HepG2 (cell line): ENCODE measurements around the gene CTIF. TPM values are rescaled to one million over a fixed set of nuclear protein-coding genes. Genes with fewer than 3 reads are reported as not detected.

Experiments
- ASH2L ChIP-seq: fragments of 300-600, 200-600 bp; sonication (generic); IDR thresholded peaks from 2 replicates; pipeline ENCODE4 v1.7.0; 2017; ENCODE audit warnings: low read depth, mild to moderate bottlenecking, moderate library complexity, mixed read lengths, low read length; ENCODE audit not compliant: insufficient read length
- BRCA1 ChIP-seq: sonication (generic); formaldehyde crosslinking; IDR thresholded peaks from 2 replicates; pipeline ENCODE4 v1.4.0; 2020; ENCODE audit warnings: missing genetic modification reagents
- GLI4 ChIP-seq: sonication (generic); formaldehyde crosslinking; IDR thresholded peaks from 2 replicates; pipeline ENCODE4 v1.5.1; 2020; ENCODE audit warnings: missing genetic modification reagents, mild to moderate bottlenecking, moderate library complexity, borderline replicate concordance
- KDM5B ChIP-seq: sonication (generic); formaldehyde crosslinking; IDR thresholded peaks from 2 replicates; pipeline ENCODE4 v1.4.0; 2020; ENCODE audit warnings: missing genetic modification reagents, mild to moderate bottlenecking, borderline replicate concordance
- KLF6 ChIP-seq: IDR thresholded peaks from 2 replicates; pipeline ENCODE4 v1.8.0; 2016; ENCODE audit warnings: missing biosample characterization, missing genetic modification reagents
- NFATC3 ChIP-seq: sonication (generic); formaldehyde crosslinking; IDR thresholded peaks from 2 replicates; pipeline ENCODE4 v1.5.1; 2020; ENCODE audit warnings: mild to moderate bottlenecking, missing genetic modification reagents
- RFX5 ChIP-seq: IDR thresholded peaks from 2 replicates; pipeline ENCODE4 v1.6.1; 2011; ENCODE audit warnings: low read depth, low read length, improper control_type of control experiment
- SIX1 ChIP-seq: sonication (generic); formaldehyde crosslinking; IDR thresholded peaks from 2 replicates; pipeline ENCODE4 v1.4.0; 2020; ENCODE audit warnings: missing genetic modification reagents, borderline replicate concordance
- SMAD3 ChIP-seq: sonication (generic); formaldehyde crosslinking; IDR thresholded peaks from 2 replicates; pipeline ENCODE4 v1.4.0; 2020; ENCODE audit warnings: missing genetic modification reagents
- ZNF17 ChIP-seq: sonication (generic); formaldehyde crosslinking; IDR thresholded peaks from 2 replicates; pipeline ENCODE4 v1.5.0; 2020; ENCODE audit warnings: mild to moderate bottlenecking, missing genetic modification reagents
- ZNF274 ChIP-seq: sonication (generic); formaldehyde crosslinking; IDR thresholded peaks from 2 replicates; pipeline ENCODE4 v1.5.1; 2020; ENCODE audit warnings: mild to moderate bottlenecking, missing genetic modification reagents
- ZNF546 ChIP-seq: sonication (generic); formaldehyde crosslinking; conservative IDR thresholded peaks from 2 replicates; pipeline ENCODE4 v1.8.1; 2023; ENCODE audit warnings: mild to moderate bottlenecking, missing genetic modification reagents
- ZNF562 ChIP-seq: sonication (generic); formaldehyde crosslinking; IDR thresholded peaks from 2 replicates; pipeline ENCODE4 v1.8.0; 2022; ENCODE audit warnings: missing genetic modification reagents, borderline replicate concordance
- ZNF772 ChIP-seq: sonication (generic); formaldehyde crosslinking; IDR thresholded peaks from 2 replicates; pipeline ENCODE4 v1.5.0; 2020; ENCODE audit warnings: mild to moderate bottlenecking, missing genetic modification reagents
- ZNF777 ChIP-seq: sonication (generic); formaldehyde crosslinking; IDR thresholded peaks from 2 replicates; pipeline ENCODE4 v1.4.0; 2020; ENCODE audit warnings: missing genetic modification reagents
- polyA plus RNA-seq, 8 experiments: library from polyadenylated mRNA; depleted of rRNA in 3 of 8; stranded (reverse) in 7 of 8; unstranded in 1 of 8; fragments of >200 nt; fragmentation: Illumina TruSeq in 4 of 8; extraction: Trizol in 4 of 8; gene quantifications; 2 replicates each; pipeline versions ENCODE4 v1.2.1 to v1.2.3, GENCODE V29; 2011 to 2016; ENCODE audit warnings: low read depth in 4 of 8, missing spikeins in 1 of 8, mixed read lengths in 1 of 8; ENCODE audit not compliant: insufficient read depth in 1 of 8
- total RNA-seq, 5 experiments: library from RNA; depleted of rRNA; stranded (reverse); fragments of >200 nt; fragmentation: Illumina TruSeq; extraction: Trizol; gene quantifications; 2 replicates each; pipeline ENCODE4 v1.2.3, GENCODE V29; 2016; ENCODE audit warnings: low read depth in 1 of 5
- TF ChIP-seq, protein P1 (sequence below): sonication (generic); formaldehyde crosslinking; IDR thresholded peaks from 2 replicates; pipeline ENCODE4 v1.4.0; 2020; ENCODE audit warnings: missing genetic modification reagents
- TF ChIP-seq, protein P2 (sequence below): IDR thresholded peaks from 2 replicates; pipeline ENCODE4 v1.6.1; 2016; ENCODE audit warnings: mild to moderate bottlenecking
- TF ChIP-seq, protein P3 (sequence below): sonication (generic); formaldehyde crosslinking; IDR thresholded peaks from 2 replicates; pipeline ENCODE4 v1.5.0; 2020; ENCODE audit warnings: missing genetic modification reagents
- TF ChIP-seq, protein P4 (sequence below): sonication (generic); formaldehyde crosslinking; IDR thresholded peaks from 2 replicates; pipeline ENCODE4 v1.8.1; 2023; ENCODE audit warnings: missing genetic modification reagents, mild to moderate bottlenecking, borderline replicate concordance
- TF ChIP-seq, protein P5 (sequence below): sonication (generic); formaldehyde crosslinking; IDR thresholded peaks from 2 replicates; pipeline ENCODE4 v1.4.0; 2020; ENCODE audit warnings: missing genetic modification reagents

Gene CTIF
- total and polyA plus RNA-seq, 2 of the 13 experiments (the other 11 are each of a cell fraction or from before 2014, with no cell fraction given): 18.2 to 28.0 TPM

DNA sequence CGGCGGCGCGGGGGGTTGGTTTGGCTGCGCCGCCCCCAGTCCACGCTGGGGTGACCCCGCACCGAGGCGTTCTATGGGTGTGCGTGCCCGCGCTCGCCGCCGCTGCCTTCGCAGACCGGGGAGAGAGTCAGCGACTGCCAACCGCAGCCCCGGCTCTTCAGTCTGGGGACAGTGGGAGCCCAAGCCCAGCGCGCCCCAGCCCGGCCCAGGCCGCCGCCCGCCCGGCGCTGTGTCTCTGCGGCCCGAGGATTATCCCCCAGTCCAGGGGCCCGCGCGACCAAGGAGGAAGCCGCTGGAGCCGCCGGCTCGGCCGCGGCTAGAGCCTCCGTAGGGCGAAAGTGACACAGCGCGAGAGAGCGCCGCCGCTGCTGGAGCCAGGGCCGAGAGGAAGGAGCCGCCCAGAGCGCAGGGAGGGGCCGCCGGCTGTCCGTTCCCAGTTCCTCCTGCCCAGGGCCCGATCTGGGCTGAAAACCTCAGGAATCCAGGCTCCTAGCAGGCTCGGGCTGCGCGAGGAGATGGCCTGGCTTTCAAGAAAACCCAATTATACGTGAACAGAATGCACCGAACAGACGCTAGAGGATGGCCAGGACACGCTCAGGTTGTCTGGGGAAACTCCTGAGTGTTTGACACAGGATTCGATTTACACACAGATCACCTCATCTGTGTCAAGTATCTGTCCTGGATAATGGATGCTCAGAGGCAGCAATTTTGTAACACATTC, 2.4 kb downstream of the CTIF start (continued):
- TF ChIP-seq ZNF17 (no peak), ZNF772 (CRISPR knock-in tag) (0 out of 2 replicates have a peak, but pooled peaks have one; percentile 11), GLI4 (CRISPR knock-in tag) (0 out of 2 replicates have a peak, but pooled peaks have one; percentile 9), ZNF777 (CRISPR knock-in tag) (peak; percentile 70), BRCA1 (CRISPR knock-in tag) (no peak), KLF6 (CRISPR knock-in tag) (no peak), ZNF274 (no peak), RFX5 (no peak), KDM5B (CRISPR knock-in tag) (no peak), ZNF546 (CRISPR knock-in tag) (no peak), SIX1 (CRISPR knock-in tag) (no peak), ZNF562 (no peak), NFATC3 (CRISPR knock-in tag) (no peak), ASH2L (peak; percentile 72), SMAD3 (CRISPR knock-in tag) (no peak)
- TF ChIP-seq, protein P1, sequence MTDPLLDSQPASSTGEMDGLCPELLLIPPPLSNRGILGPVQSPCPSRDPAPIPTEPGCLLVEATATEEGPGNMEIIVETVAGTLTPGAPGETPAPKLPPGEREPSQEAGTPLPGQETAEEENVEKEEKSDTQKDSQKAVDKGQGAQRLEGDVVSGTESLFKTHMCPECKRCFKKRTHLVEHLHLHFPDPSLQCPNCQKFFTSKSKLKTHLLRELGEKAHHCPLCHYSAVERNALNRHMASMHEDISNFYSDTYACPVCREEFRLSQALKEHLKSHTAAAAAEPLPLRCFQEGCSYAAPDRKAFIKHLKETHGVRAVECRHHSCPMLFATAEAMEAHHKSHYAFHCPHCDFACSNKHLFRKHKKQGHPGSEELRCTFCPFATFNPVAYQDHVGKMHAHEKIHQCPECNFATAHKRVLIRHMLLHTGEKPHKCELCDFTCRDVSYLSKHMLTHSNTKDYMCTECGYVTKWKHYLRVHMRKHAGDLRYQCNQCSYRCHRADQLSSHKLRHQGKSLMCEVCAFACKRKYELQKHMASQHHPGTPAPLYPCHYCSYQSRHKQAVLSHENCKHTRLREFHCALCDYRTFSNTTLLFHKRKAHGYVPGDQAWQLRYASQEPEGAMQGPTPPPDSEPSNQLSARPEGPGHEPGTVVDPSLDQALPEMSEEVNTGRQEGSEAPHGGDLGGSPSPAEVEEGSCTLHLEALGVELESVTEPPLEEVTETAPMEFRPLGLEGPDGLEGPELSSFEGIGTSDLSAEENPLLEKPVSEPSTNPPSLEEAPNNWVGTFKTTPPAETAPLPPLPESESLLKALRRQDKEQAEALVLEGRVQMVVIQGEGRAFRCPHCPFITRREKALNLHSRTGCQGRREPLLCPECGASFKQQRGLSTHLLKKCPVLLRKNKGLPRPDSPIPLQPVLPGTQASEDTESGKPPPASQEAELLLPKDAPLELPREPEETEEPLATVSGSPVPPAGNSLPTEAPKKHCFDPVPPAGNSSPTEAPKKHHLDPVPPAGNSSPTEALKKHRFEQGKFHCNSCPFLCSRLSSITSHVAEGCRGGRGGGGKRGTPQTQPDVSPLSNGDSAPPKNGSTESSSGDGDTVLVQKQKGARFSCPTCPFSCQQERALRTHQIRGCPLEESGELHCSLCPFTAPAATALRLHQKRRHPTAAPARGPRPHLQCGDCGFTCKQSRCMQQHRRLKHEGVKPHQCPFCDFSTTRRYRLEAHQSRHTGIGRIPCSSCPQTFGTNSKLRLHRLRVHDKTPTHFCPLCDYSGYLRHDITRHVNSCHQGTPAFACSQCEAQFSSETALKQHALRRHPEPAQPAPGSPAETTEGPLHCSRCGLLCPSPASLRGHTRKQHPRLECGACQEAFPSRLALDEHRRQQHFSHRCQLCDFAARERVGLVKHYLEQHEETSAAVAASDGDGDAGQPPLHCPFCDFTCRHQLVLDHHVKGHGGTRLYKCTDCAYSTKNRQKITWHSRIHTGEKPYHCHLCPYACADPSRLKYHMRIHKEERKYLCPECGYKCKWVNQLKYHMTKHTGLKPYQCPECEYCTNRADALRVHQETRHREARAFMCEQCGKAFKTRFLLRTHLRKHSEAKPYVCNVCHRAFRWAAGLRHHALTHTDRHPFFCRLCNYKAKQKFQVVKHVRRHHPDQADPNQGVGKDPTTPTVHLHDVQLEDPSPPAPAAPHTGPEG: peak; percentile 85; the same call in 1 of the 2 replicates
- TF ChIP-seq, protein P2, sequence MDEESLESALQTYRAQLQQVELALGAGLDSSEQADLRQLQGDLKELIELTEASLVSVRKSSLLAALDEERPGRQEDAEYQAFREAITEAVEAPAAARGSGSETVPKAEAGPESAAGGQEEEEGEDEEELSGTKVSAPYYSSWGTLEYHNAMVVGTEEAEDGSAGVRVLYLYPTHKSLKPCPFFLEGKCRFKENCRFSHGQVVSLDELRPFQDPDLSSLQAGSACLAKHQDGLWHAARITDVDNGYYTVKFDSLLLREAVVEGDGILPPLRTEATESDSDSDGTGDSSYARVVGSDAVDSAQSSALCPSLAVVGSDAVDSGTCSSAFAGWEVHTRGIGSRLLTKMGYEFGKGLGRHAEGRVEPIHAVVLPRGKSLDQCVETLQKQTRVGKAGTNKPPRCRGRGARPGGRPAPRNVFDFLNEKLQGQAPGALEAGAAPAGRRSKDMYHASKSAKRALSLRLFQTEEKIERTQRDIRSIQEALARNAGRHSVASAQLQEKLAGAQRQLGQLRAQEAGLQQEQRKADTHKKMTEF: peak; percentile 82; the same call in 1 of the 2 replicates
- TF ChIP-seq, protein P3, sequence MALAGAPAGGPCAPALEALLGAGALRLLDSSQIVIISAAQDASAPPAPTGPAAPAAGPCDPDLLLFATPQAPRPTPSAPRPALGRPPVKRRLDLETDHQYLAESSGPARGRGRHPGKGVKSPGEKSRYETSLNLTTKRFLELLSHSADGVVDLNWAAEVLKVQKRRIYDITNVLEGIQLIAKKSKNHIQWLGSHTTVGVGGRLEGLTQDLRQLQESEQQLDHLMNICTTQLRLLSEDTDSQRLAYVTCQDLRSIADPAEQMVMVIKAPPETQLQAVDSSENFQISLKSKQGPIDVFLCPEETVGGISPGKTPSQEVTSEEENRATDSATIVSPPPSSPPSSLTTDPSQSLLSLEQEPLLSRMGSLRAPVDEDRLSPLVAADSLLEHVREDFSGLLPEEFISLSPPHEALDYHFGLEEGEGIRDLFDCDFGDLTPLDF (CRISPR knock-in tag): 0 out of 2 replicates have a peak, but pooled peaks have one; percentile 17
- TF ChIP-seq, protein P4, sequence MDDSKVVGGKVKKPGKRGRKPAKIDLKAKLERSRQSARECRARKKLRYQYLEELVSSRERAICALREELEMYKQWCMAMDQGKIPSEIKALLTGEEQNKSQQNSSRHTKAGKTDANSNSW (CRISPR knock-in tag): no peak
- TF ChIP-seq, protein P5, sequence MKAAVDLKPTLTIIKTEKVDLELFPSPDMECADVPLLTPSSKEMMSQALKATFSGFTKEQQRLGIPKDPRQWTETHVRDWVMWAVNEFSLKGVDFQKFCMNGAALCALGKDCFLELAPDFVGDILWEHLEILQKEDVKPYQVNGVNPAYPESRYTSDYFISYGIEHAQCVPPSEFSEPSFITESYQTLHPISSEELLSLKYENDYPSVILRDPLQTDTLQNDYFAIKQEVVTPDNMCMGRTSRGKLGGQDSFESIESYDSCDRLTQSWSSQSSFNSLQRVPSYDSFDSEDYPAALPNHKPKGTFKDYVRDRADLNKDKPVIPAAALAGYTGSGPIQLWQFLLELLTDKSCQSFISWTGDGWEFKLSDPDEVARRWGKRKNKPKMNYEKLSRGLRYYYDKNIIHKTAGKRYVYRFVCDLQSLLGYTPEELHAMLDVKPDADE (CRISPR knock-in tag): 0 out of 2 replicates have a peak, but pooled peaks have one; percentile 57
